UCSD-AML1 (cell line): Measurements from ENCODE around the gene EVL.

ENCODE experiments used
- DNase-seq: peaks from one replicate; lab custom pipeline; 2025; ENCODE audit not compliant: unreplicated experiment; lab: John Stamatoyannopoulos, UW

Gene EVL

DNA sequence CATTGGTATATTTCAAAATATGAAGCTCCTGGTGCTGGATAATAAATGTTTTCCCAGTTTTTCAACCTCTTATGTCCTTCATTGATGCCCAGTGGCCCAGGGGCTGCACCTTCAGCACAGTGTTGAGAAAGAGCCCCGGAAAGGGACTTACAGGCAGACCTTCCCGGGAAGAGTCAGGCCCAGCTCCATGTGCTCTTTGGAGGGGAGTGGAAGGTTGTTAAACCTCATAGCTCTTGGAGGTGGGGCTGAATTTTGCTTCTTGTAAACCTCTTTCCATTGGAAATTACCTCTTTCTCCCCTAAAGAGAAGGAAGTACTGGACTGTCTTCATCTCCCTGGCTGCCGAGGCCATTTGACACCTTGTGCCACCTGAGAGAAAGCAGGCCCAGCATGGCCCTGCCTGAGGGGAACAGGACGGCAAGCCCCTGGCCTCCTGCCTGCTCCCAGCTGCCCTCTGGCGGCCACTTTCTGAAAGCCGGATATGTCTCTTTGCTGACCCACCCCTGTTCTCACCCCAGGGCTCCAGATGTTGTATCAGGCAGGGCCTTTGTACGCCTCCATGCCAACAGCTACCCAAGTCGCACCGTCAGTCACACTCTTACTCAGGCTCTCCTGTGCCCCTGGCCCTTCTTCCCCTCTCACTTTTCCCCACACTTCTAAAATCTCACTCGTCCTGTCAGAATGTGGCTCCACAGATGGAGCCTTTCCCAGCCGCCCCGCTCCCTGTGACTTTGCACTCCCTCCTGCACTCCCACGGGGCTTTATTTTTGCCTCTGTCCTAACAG is 43.0 kb downstream of the EVL start:
- DNase-seq: peak; percentile 82

DNA sequence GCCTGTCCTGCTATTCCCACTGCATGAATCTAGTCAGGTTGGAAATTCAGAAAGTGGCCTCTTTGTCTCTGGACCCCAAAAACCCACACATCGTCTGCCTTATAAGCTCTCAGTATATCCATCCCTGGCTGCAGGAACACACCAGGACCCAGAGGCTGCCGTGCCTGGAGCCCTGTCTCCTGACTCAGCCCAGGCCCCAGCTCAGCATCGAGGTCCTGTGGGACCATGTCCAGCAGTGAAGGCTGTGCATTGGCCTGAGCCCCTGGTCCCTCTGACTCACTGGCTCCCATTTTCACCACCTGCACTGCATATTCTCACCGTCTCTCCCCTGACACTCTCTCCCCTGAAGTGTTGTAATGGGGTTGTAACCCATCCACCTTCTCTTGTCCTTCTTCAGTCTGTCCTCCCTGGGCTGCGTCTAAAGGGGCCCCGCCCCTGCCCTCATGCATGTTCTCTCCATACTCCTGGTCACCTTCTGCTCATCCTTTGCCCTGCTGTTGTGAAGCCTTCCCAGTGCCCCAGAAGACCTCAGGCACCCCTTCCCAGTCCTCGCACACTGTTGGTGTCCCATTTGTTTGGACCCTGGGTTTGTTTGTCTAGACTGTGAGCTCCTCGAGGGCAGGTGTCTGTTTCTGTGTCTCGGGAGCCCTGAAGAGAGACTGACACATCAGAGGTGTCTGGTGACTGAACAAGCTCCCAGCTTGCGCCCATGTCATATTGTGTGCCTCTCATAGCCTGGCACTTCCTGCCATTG is 43.8 kb downstream of the EVL start:
- DNase-seq: no peak

DNA sequence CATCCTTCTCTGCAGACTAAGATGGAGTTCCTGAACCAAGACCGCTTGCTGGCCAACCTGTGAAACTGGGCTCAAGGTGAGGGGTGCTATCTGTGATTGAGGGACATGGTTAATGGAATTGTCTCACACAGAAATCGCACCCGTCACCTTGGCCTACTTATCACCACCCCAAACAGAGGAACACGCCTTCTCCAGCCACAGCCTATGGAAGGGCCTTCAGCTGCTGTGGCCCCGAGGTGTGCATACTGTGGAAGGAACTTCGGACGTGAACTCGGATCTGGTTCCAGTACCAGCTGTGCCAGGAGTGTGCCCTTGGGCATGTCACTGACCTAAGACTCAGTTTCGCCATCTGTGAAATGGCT is 44.4 kb downstream of the EVL start:
- no peak for DNase-seq

GRCh38 chr14:100110816-100111215 is 45.6 kb downstream of the EVL start:
- DNase-seq: no peak

DNA sequence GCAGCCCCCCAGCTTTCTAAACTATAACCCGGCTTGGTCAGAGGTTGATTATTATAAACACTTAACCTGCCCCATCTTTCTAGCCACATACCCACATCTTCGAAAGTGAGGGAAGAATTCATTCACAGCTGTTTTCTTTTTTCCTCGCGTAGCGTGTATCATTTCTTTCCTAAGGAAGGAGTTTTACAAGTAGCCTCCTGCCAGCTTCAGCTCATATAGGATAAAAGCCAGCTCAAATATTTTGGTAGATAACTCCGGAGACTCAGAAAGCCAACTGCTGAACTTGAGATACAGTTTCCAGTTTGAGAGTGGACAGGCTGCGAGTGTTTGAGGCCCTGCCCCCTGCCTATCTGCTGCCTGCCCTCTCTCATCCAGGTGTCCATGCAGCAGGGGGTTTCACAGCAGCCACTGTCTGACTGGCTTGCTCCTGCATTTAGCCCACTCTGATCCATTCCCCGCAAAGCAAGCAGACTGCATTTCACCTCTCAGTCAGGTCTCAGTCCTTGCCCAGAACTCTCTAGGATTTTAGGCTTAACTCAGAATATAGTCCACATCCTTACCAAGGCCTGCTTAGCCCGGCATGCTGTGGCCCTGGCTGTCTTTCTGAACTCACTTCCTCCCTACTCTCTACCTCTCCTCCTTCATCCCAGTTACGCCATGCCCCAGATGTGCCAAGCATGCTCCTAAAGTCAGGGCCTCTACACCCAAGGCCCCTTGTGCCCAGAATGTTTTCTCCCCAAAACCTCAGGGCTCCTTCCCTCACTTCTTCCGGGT is 46.9 kb downstream of the EVL start:
- no peak for DNase-seq

GRCh38 chr14:100114109-100114765 is 49.0 kb downstream of the EVL start:
- no peak for DNase-seq

DNA sequence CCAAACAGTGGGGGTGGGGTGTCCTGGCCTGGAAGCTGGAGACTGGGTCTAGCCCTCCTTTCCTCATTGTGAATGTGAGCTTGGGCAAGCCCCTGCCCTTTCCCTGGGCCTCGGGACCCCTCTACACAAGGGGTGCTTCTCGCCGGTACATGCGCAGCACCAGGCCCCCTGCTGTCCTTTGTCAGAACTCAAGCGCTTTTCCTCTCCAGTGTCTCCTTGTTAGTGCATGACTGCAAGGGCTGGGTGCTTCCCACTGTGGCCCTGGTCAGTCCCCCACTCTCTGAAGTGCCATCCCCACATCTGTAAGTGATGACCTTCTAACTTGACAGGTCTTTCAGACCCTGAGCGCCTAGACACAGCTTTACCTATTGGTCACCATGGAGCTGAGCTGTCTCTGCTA is 50.0 kb downstream of the EVL start:
- DNase-seq: no peak

- DNase-seq: no peak
These were observed 50.5 kb downstream of the EVL start for GRCh38 chr14:100115726-100116125.

DNA sequence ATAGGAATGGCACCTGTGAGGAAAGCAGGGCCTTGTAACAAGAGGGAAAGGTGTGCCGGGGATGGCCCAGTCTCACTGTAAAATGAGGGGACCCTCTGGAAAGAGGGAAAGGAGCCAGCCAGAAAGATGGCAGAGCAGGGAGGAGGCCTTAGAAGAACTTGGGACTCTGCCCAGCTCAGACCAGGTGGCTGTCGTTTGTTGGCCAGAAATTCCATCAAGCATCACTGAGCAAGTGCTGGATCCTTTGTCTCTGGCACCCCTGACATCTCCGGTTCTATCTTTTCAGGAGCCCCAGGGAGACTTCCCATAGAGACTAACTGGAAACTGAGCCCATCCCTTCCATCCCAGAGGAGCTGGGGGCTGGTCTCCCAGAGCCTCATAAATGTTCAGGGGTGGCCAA is 50.9 kb downstream of the EVL start:
- DNase-seq: no peak

GRCh38 chr14:100117026-100117425 is 51.8 kb downstream of the EVL start:
- DNase-seq: no peak

GRCh38 chr14:100117633-100118395 is 52.6 kb downstream of the EVL start:
- DNase-seq: peak; percentile 39

DNA sequence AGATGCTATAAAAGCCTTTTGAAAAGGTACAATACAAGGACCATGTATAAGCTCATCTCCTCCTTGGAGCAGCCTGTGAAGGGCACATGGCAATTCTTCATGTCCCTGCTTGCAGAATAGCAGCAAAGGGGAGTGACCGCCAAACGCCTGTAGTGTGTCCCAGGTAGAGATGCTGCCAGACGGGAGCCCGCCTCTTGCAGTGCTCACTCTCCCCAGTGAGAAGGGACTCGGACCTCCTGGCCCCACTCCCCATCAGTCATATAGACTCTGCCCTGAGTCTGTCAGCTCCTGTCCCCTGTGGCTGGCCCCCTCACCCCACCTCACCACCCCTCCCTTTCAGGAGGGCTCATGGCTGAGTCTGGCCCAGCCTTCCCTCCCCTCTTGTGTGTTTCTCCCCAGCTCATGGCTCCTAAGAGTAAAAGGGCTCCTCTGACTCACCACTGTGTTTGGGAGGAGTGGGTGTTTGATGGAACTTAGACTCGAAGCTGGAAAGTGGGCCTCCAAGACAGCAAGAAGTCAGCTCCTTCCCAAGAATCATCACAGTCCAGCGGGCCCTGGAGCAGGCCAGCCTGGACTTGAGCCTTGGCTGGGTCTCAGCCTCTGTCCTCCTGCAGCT is 53.3 kb downstream of the EVL start:
- no peak for DNase-seq

DNA sequence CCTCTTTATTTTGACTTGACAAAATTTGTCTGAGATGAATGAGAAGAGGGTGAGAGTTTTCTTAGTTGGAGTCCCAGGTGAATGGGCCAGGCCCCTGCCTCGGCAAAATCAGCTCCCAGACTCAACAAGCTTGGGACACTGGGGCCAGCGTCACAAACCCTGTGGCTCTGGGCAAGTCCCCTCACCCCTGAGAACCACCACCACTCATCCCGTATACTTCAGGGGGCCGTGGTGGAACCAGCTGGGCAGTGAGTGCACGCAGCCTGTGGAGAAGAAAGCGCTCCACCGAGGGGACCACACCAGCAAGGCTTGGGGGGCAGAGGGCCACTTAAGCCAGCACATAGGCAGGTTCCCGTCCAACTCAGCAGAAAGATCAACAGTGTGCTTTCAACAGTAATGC is 54.0 kb downstream of the EVL start:
- no peak for DNase-seq

GRCh38 chr14:100120522-100121269 is 55.5 kb downstream of the EVL start:
- no peak for DNase-seq

- DNase-seq: no peak
These were observed 56.6 kb downstream of the EVL start for GRCh38 chr14:100121643-100122480.

- DNase-seq: no peak
These were observed 57.4 kb downstream of the EVL start for GRCh38 chr14:100122481-100123223.

GRCh38 chr14:100123618-100124017 is 58.4 kb downstream of the EVL start:
- DNase-seq: no peak

DNA sequence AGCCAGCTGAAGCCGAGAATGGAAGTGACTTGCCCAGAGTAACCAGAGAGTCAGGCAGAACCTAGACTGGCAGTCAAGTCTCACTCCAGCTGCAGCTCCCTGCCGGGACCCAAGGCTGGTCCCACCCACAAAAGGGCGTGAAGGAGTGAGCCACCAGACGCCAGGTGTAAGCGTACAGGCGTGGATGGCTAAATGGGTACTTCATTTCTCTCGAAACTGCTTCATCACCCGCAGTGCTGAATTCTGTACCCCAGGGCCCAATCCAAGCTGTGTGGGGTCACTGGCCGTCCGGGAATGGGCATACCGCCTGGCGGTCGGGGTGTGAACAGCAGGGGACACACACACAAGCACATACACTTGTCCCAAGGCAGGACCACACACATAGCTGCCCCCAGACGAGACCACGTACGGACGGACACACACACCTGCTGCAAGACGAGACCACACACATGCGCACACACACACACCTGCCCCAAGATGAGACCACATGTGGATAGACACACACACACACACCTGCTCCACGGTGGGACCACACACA is 59.4 kb downstream of the EVL start:
- DNase-seq: no peak
